Endothelial cell of umbilical vein (primary cell): ENCODE results near the gene CALR3. TPM values are rescaled to one million over a fixed set of nuclear protein-coding genes. Genes with fewer than 3 reads are reported as not detected.

Experiments used
- BruUV-seq: library from RNA; stranded (reverse); fragments of 400-500 nt; replicated peaks from 2 replicates; lab custom pipeline; 2021; lab: Mats Ljungman, UMichigan
- CTCF ChIA-PET: fragments of 300-600, 350-600 bp; sonication (Branson Sonifier 250); formaldehyde crosslinking; loops from one replicate; lab custom pipeline; 2021; ENCODE audit warnings: antibody characterized with exemption, inconsistent platforms; lab: Charles Lee
- POLR2A ChIA-PET: fragments of 300-600, 350-600 bp; sonication (Branson Sonifier 250); formaldehyde crosslinking; loops from one replicate; lab custom pipeline; 2021; ENCODE audit warnings: antibody characterized with exemption, inconsistent platforms; lab: Charles Lee
- DNase-seq: peaks from one replicate; pipeline ENCODE4 v3.0.0-alpha.2; 2011; ENCODE audit warnings: low read depth, low spot score
- FAIRE-seq: peaks from 2 replicates; lab custom pipeline; 2011; peaks lifted over from hg19 to GRCh38; lab: Jason Lieb, UNC
- H2AFZ ChIP-seq: 2 replicates; pipeline ENCODE4 v1.6.0; 2012; ENCODE audit warnings: low read depth, low read length, control low read depth, inconsistent platforms
- H3K27ac ChIP-seq: 2 replicates; pipeline ENCODE4 v1.5.1; 2011; ENCODE audit warnings: low read depth, mild to moderate bottlenecking, control low read depth, low read length, moderate library complexity; ENCODE audit not compliant: insufficient read depth
- H3K27me3 ChIP-seq, 2 experiments: 2 replicates each; pipeline versions ENCODE4 v1.6.0 to v1.6.1; 2011; ENCODE audit warnings: low read length in 2 of 2, mixed read lengths in 1 of 2; ENCODE audit not compliant: control insufficient read depth in 2 of 2, insufficient read depth in 2 of 2
- H3K36me3 ChIP-seq, 2 experiments: 2 replicates in 1 of 2; 3 replicates in 1 of 2; pipeline ENCODE4 v1.5.1; 2011; ENCODE audit warnings: low read length in 2 of 2, mild to moderate bottlenecking in 1 of 2, moderate library complexity in 1 of 2; ENCODE audit not compliant: control insufficient read depth in 2 of 2, insufficient read depth in 2 of 2; ENCODE audit errors: extremely low read depth in 1 of 2
- H3K4me1 ChIP-seq: 3 replicates; pipeline ENCODE4 v1.5.1; 2011; ENCODE audit warnings: mild to moderate bottlenecking, low read length; ENCODE audit not compliant: control insufficient read depth, insufficient read depth; ENCODE audit errors: extremely low read depth
- H3K4me2 ChIP-seq: 2 replicates; pipeline ENCODE4 v1.6.1; 2011; ENCODE audit warnings: low read length, control low read depth, mixed read lengths; ENCODE audit not compliant: insufficient read depth
- H3K4me3 ChIP-seq, 3 experiments: fragments of 200-600 bp in 1 of 3; sonication (generic), shearing (Covaris generic) in 1 of 3; replicated peaks in 1 of 3; 2 replicates each; pipeline ENCODE4 v1.5.1; 2011 to 2016; ENCODE audit warnings: control low read depth in 3 of 3, low read length in 3 of 3, mild to moderate bottlenecking in 2 of 3, inconsistent platforms in 1 of 3, low read depth in 1 of 3, moderate library complexity in 1 of 3; ENCODE audit not compliant: insufficient read depth in 1 of 3
- H3K79me2 ChIP-seq: 2 replicates; pipeline ENCODE4 v1.6.0; 2012; ENCODE audit warnings: low read length, inconsistent platforms; ENCODE audit not compliant: control insufficient read depth, insufficient read depth
- H3K9ac ChIP-seq: replicated peaks from 2 replicates; pipeline ENCODE3; 2011; ENCODE audit warnings: low read length, control low read depth; ENCODE audit not compliant: insufficient read depth; ENCODE audit errors: extremely low read depth
- H3K9me1 ChIP-seq: replicated peaks from 3 replicates; pipeline ENCODE4 v1.6.0; 2011; ENCODE audit warnings: mild to moderate bottlenecking, low read length; ENCODE audit not compliant: control insufficient read depth, insufficient read depth; ENCODE audit errors: extremely low read depth
- H3K9me3 ChIP-seq: replicated peaks from 2 replicates; pipeline ENCODE4 v1.5.1; 2012; ENCODE audit warnings: low read length, inconsistent platforms; ENCODE audit not compliant: control insufficient read depth, insufficient read depth
- H4K20me1 ChIP-seq: replicated peaks from 2 replicates; pipeline ENCODE3; 2011; ENCODE audit warnings: mild to moderate bottlenecking, low read length; ENCODE audit not compliant: control insufficient read depth, insufficient read depth; ENCODE audit errors: extremely low read depth
- EZH2 ChIP-seq: IDR thresholded peaks from 2 replicates; pipeline ENCODE4 v1.6.1; 2012; ENCODE audit warnings: borderline replicate concordance, low read depth, mild to moderate bottlenecking, moderate library complexity, low read length, inconsistent platforms; ENCODE audit not compliant: severe bottlenecking
- FOS ChIP-seq: IDR thresholded peaks from 2 replicates; pipeline ENCODE4 v1.6.1; 2011; ENCODE audit warnings: mild to moderate bottlenecking, low read length, moderate library complexity, borderline replicate concordance; ENCODE audit not compliant: insufficient read depth
- GATA2 ChIP-seq: IDR thresholded peaks from 2 replicates; pipeline ENCODE4 v1.7.0; 2011; ENCODE audit warnings: low read depth, mild to moderate bottlenecking, moderate library complexity, mixed read lengths, low read length; ENCODE audit not compliant: insufficient read length, insufficient read depth
- JUN ChIP-seq: IDR thresholded peaks from 2 replicates; pipeline ENCODE4 v1.6.1; 2011; ENCODE audit warnings: borderline replicate concordance, low read depth; ENCODE audit not compliant: insufficient read length, insufficient read depth
- MYC ChIP-seq: IDR thresholded peaks from one replicate; pipeline ENCODE4 v1.6.1; 2011; ENCODE audit warnings: mild to moderate bottlenecking, low read depth, low read length
- POLR2A ChIP-seq: IDR thresholded peaks from 2 replicates; pipeline ENCODE4 v1.6.1; 2012; ENCODE audit warnings: low read depth, mild to moderate bottlenecking, control low read depth, low read length
- POLR2AphosphoS5 ChIP-seq: IDR thresholded peaks from 2 replicates; pipeline ENCODE4 v1.6.1; 2012; ENCODE audit warnings: low read depth, mild to moderate bottlenecking, control low read depth, low read length, moderate library complexity; ENCODE audit not compliant: insufficient read depth
- dilution Hi-C: fragments of 300-500 bp; cut with MboI; formaldehyde crosslinking; loops from one replicate; pipeline ENCODE4 v1.15.0; 2019; ENCODE audit warnings: low sequenced_read_pairs; ENCODE audit not compliant: extremely low pct_ligation_motif_present
- intact Hi-C: fragments of 100-400 bp; cut with micrococcal nuclease; formaldehyde crosslinking; loops from one replicate; pipeline ENCODE4 v1.10.0; 2022
- polyA plus RNA-seq, 4 experiments: library from polyadenylated mRNA; depleted of rRNA in 3 of 4; stranded (reverse) in 3 of 4; unstranded in 1 of 4; fragments of >200 nt; gene quantifications; 2 replicates each; pipeline versions ENCODE4 v1.2.1 to v1.2.3, GENCODE V29; 2011 to 2012; ENCODE audit warnings: missing spikeins in 1 of 4
- total RNA-seq: library from RNA; stranded (reverse); gene quantifications from 2 replicates; pipeline ENCODE4 v1.2.3, GENCODE V29; 2021
- TF ChIP-seq, protein P1 (sequence below), 2 donors: IDR thresholded peaks; 1 replicate in 1 of 2; 2 replicates in 1 of 2; pipeline ENCODE4 v1.5.1; 2011; ENCODE audit warnings: low read length in 2 of 2, mild to moderate bottlenecking in 2 of 2, moderate library complexity in 2 of 2, control low read depth in 1 of 2, inconsistent platforms in 1 of 2, low read depth in 1 of 2; ENCODE audit not compliant: insufficient read depth in 1 of 2; ENCODE audit errors: extremely low read depth in 1 of 2
- TF ChIP-seq, protein P2 (sequence below): IDR thresholded peaks from 2 replicates; pipeline ENCODE4 v1.6.1; 2011; ENCODE audit not compliant: insufficient read depth, insufficient read length

Gene CALR3
- total and polyA plus RNA-seq, 2 donors (not counting 3 experiments of a cell fraction or from before 2014, with no cell fraction given): not detected

DNA sequence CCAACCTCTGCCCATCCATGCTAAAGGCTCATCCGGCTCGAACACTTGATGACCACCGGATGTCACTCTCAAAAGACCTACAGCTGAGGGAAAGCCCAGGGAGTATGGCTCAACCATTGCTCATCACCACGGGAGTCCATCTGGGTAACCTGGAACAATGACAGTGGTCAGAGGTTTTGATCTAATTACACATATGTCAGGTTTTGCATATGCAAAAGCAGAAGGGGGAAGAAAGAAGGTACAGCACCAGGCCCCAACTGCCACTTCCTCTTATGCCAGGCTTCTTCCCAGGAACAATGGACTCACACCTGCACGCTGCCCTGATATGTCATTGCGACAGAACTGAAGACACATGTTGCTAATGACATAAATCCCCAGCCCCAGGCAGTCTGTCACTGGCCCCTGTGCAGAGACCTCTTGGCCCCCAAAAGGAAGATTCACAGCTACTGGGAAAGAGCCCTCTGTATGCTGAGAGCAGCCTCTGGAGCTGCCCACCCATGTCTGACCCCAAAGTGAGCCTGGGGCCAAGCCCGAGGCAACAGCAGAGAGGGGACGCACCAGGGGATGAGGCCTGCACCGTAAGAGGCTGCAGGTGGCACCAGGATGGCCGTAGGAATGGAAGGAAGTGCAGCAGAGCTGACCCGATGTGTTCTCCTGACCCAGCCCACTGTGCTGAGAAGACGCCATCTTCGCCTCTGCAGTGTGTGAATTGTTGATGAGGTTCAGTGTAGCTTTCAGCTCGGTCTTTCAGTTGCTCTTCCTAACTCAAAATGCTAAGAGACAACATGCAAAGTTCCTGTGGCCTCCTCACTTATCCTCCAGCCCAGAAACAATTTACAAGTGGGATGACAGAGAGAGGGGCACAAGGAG is 50.5 kb downstream of the CALR3 start:
- Histone ChIP-seq H3K79me2 (peaks cover 41% of the 10 kb centered on the region), H3K27ac (no peak overlapping the region), H3K27me3 (no peaks in the 10 kb centered on the region), H3K4me1 (peaks cover 41% of the 10 kb centered on the region), H4K20me1 (peaks cover 7% of the 10 kb centered on the region), H3K9me1 (no peaks in the 10 kb centered on the region), H3K4me3 (no peak overlapping the region), H3K9me3 (no peaks in the 10 kb centered on the region), H3K36me3 (no peaks in the 10 kb centered on the region), H2AFZ (no peak overlapping the region), H3K9ac (no peak overlapping the region), H3K4me2 (no peak overlapping the region)
- intact Hi-C loops (loop anchor here (1.0 to 2.0 kb wide), 2 partner anchors 10 to 51 kb away; partner anchors contain the start of genes C19orf44 and CALR3), dilution Hi-C loops (no loop called here)
- TF ChIP-seq MYC: no peak
- TF ChIP-seq GATA2: no peak
- TF ChIP-seq EZH2: no peak
- no peak for FAIRE-seq
- CTCF ChIA-PET: interaction anchor here (0.9 to 1.0 kb wide), 2 partner anchors 9 to 12 kb away, joined by 3 to 4 read pairs; no protein-coding TSS in a partner anchor
- no TSS peak for BruUV-seq
- DNase-seq: no peak
- POLR2A ChIA-PET: no interaction called here

DNA sequence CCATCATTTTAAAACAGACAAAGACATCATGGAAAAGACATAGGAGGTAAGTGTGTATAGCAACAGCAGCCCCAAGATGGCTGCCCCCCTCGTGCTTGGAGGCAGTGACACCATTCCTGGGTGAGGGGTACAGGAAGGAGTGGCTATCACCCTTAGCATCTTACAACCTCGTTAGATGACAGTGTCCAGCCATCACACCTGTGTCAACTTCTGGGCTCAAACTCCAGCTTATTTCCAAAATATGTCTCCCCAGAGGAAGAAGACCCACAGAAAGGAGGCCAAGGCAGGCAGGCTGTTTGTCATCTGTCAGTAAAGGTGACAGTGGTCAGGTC is 51.7 kb downstream of the CALR3 start:
- CTCF ChIA-PET: no interaction called here
- no peak for TF ChIP-seq FOS
- TF ChIP-seq, protein P1, sequence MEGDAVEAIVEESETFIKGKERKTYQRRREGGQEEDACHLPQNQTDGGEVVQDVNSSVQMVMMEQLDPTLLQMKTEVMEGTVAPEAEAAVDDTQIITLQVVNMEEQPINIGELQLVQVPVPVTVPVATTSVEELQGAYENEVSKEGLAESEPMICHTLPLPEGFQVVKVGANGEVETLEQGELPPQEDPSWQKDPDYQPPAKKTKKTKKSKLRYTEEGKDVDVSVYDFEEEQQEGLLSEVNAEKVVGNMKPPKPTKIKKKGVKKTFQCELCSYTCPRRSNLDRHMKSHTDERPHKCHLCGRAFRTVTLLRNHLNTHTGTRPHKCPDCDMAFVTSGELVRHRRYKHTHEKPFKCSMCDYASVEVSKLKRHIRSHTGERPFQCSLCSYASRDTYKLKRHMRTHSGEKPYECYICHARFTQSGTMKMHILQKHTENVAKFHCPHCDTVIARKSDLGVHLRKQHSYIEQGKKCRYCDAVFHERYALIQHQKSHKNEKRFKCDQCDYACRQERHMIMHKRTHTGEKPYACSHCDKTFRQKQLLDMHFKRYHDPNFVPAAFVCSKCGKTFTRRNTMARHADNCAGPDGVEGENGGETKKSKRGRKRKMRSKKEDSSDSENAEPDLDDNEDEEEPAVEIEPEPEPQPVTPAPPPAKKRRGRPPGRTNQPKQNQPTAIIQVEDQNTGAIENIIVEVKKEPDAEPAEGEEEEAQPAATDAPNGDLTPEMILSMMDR (IDR thresholded peaks at IDR 0.05; ENCODE audit: extremely low read depth in 1 of 2, insufficient read depth in 1 of 2, low read depth in 1 of 2, low read length in 2 of 2): no peak
- no peak for TF ChIP-seq POLR2A
- TF ChIP-seq EZH2: no peak
- no peak for TF ChIP-seq GATA2
- no peak for TF ChIP-seq JUN
- TF ChIP-seq MYC: no peak
- TF ChIP-seq POLR2AphosphoS5: no peak
- TF ChIP-seq, protein P2, sequence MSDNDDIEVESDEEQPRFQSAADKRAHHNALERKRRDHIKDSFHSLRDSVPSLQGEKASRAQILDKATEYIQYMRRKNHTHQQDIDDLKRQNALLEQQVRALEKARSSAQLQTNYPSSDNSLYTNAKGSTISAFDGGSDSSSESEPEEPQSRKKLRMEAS: no peak
- intact Hi-C loops: no loop called here
- no peaks in the 10 kb centered on the region for H3K9me3 ChIP-seq
- peaks cover 7% of the 10 kb centered on the region for H4K20me1 ChIP-seq
- no peak overlapping the region for H3K4me2 ChIP-seq
- H3K9ac ChIP-seq: no peak overlapping the region
- H3K27me3 ChIP-seq: no peaks in the 10 kb centered on the region
- DNase-seq: no peak
- no peaks in the 10 kb centered on the region for H3K9me1 ChIP-seq
- no peak overlapping the region for H3K27ac ChIP-seq
- BruUV-seq: no TSS peak
- H2AFZ ChIP-seq: no peak overlapping the region
- H3K4me3 ChIP-seq: no peak overlapping the region
- POLR2A ChIA-PET: no interaction called here
- H3K36me3 ChIP-seq: no peaks in the 10 kb centered on the region
- dilution Hi-C loops: no loop called here
- FAIRE-seq: no peak
- peaks cover 41% of the 10 kb centered on the region for H3K4me1 ChIP-seq
- H3K79me2 ChIP-seq: peaks cover 34% of the 10 kb centered on the region
